GM23338 (cell line): ENCODE data around the gene HS6ST3. TPM values are rescaled to one million over a fixed set of nuclear protein-coding genes. Genes with fewer than 3 reads are reported as not detected.

Source experiments
- ATAC-seq: fragments of 200-7000 bp; cut with Tn5 transposase; 3 replicates; pipeline ENCODE4 v1.9.1; 2020
- DNase-seq: peaks from one replicate; pipeline ENCODE4 v3.0.0-alpha.2; 2015; ENCODE audit warnings: low spot score
- H2AFZ ChIP-seq: fragments of 200-600 bp; sonication (generic); 2 replicates; pipeline ENCODE4 v1.8.0; 2016; ENCODE audit warnings: antibody characterized with exemption, mild to moderate bottlenecking, moderate library complexity
- H3F3A ChIP-seq: fragments of 200-600 bp; sonication (generic); replicated peaks from 2 replicates; pipeline ENCODE4 v1.8.0; 2017; ENCODE audit warnings: antibody characterized with exemption, mixed run types, low read depth
- H3K27ac ChIP-seq: fragments of 200-600 bp; sonication (generic); 2 replicates; pipeline ENCODE4 v1.6.1; 2016; ENCODE audit warnings: low read depth
- H3K27me3 ChIP-seq: fragments of 200-600 bp; sonication (generic); 2 replicates; pipeline ENCODE4 v1.8.0; 2016; ENCODE audit warnings: mild to moderate bottlenecking, mixed run types, moderate library complexity; ENCODE audit not compliant: insufficient read depth
- H3K36me3 ChIP-seq: fragments of 200-600 bp; sonication (generic); 2 replicates; pipeline ENCODE4 v1.8.0; 2016; ENCODE audit warnings: mild to moderate bottlenecking; ENCODE audit not compliant: insufficient read depth
- H3K4me1 ChIP-seq: fragments of 200-600 bp; sonication (generic); 2 replicates; pipeline ENCODE4 v1.8.0; 2016; ENCODE audit warnings: mild to moderate bottlenecking, moderate library complexity; ENCODE audit not compliant: insufficient read depth
- H3K4me2 ChIP-seq: fragments of 200-600 bp; sonication (generic); 2 replicates; pipeline ENCODE4 v1.7.1; 2017; ENCODE audit warnings: mixed run types
- H3K4me3 ChIP-seq: fragments of 200-600 bp; sonication (generic); 2 replicates; pipeline ENCODE4 v1.6.1; 2016; ENCODE audit warnings: mixed run types
- H3K79me2 ChIP-seq: fragments of 200-600 bp; sonication (generic); replicated peaks from 2 replicates; pipeline ENCODE4 v1.8.0; 2017; ENCODE audit warnings: mild to moderate bottlenecking; ENCODE audit not compliant: insufficient read depth
- H3K9me2 ChIP-seq: fragments of 200-600 bp; sonication (generic); 2 replicates; pipeline ENCODE4 v1.8.0; 2017; ENCODE audit not compliant: insufficient read depth
- H4K20me1 ChIP-seq: fragments of 200-600 bp; sonication (generic); replicated peaks from 2 replicates; pipeline ENCODE4 v1.8.0; 2017; ENCODE audit warnings: mild to moderate bottlenecking; ENCODE audit not compliant: insufficient read depth
- H3K27ac Mint-ChIP-seq: 2 replicates; pipeline ENCODE4 v1.8.0; 2020; ENCODE audit warnings: inconsistent platforms, mild to moderate bottlenecking, moderate library complexity, mixed read lengths
- H3K27me3 Mint-ChIP-seq: 3 replicates; pipeline ENCODE4 v1.8.0; 2022; ENCODE audit warnings: low read depth, mild to moderate bottlenecking, moderate library complexity, mixed read lengths, inconsistent platforms; ENCODE audit not compliant: insufficient read depth, poor library complexity
- H3K36me3 Mint-ChIP-seq: 3 replicates; pipeline ENCODE4 v1.8.0; 2021; ENCODE audit warnings: low read depth, mild to moderate bottlenecking, inconsistent platforms, moderate library complexity, mixed read lengths
- H3K4me1 Mint-ChIP-seq: 3 replicates; pipeline ENCODE4 v1.8.0; 2020; ENCODE audit warnings: mild to moderate bottlenecking, inconsistent platforms, mixed read lengths
- H3K4me3 Mint-ChIP-seq: 3 replicates; pipeline ENCODE4 v1.8.0; 2021; ENCODE audit warnings: moderate library complexity, mild to moderate bottlenecking, inconsistent platforms, mixed read lengths
- H3K9me3 Mint-ChIP-seq: 3 replicates; pipeline ENCODE4 v1.8.0; 2020; ENCODE audit warnings: moderate library complexity, mild to moderate bottlenecking, inconsistent platforms, mixed read lengths
- CREB1 ChIP-seq: fragments of 250-450 bp; sonication (Bioruptor Pico); IDR thresholded peaks from 2 replicates; pipeline ENCODE4 v1.5.0; 2020; ENCODE audit warnings: low read depth, mild to moderate bottlenecking, moderate library complexity
- CTCF ChIP-seq, 2 experiments: fragments of 200-600 bp in 1 of 2; sonication (generic) in 1 of 2; conservative IDR thresholded peaks; 2 replicates each; pipeline versions ENCODE4 v1.5.1 to v1.6.1; 2016 to 2017; ENCODE audit warnings: antibody characterized with exemption in 2 of 2, low read depth in 2 of 2, mild to moderate bottlenecking in 2 of 2, moderate library complexity in 1 of 2
- ETS1 ChIP-seq: IDR thresholded peaks from 2 replicates; pipeline ENCODE4 v1.6.1; 2016; ENCODE audit warnings: antibody characterized with exemption
- EZH2phosphoT487 ChIP-seq: fragments of 200-600 bp; sonication (generic); IDR thresholded peaks from one replicate; pipeline ENCODE4 v1.8.1; 2018; ENCODE audit warnings: antibody characterized with exemption; ENCODE audit not compliant: unreplicated experiment
- JUNB ChIP-seq: IDR thresholded peaks from one replicate; pipeline ENCODE4 v1.6.1; 2016; ENCODE audit warnings: antibody characterized with exemption; ENCODE audit not compliant: unreplicated experiment
- NANOG ChIP-seq: IDR thresholded peaks from 2 replicates; pipeline ENCODE4 v1.6.1; 2016; ENCODE audit warnings: antibody characterized with exemption, borderline replicate concordance
- POLR2AphosphoS5 ChIP-seq: IDR thresholded peaks from 2 replicates; pipeline ENCODE4 v1.6.1; 2016; ENCODE audit warnings: antibody characterized with exemption, low read depth
- REST ChIP-seq: IDR thresholded peaks from one replicate; pipeline ENCODE4 v1.6.1; 2018; ENCODE audit warnings: antibody characterized with exemption; ENCODE audit not compliant: unreplicated experiment
- STAT1 ChIP-seq: IDR thresholded peaks from one replicate; pipeline ENCODE4 v1.6.1; 2016; ENCODE audit warnings: antibody characterized with exemption; ENCODE audit not compliant: unreplicated experiment
- ZNF114 ChIP-seq: fragments of 250-450 bp; sonication (Bioruptor Pico); IDR thresholded peaks from 2 replicates; pipeline ENCODE4 v1.5.0; 2020; ENCODE audit warnings: mild to moderate bottlenecking, moderate library complexity
- ZNF331 ChIP-seq: fragments of 250-450 bp; sonication (Bioruptor Pico); IDR thresholded peaks from 2 replicates; pipeline ENCODE4 v1.5.0; 2020; ENCODE audit warnings: low read depth, mild to moderate bottlenecking, moderate library complexity
- polyA plus RNA-seq: library from polyadenylated mRNA; unstranded; fragments of >200 nt; fragmentation: Nextera tagmentation; extraction: Ambion mirVana; gene quantifications from 2 replicates; pipeline ENCODE4 v1.2.1, GENCODE V29; 2016
- total RNA-seq: library from RNA; depleted of rRNA; stranded (reverse); fragments of >200 nt; shearing (Covaris generic); gene quantifications from 2 replicates; pipeline ENCODE4 v1.2.3, GENCODE V29; 2014

The HS6ST3 gene
- total and polyA plus RNA-seq, 2 experiments from 2014 or later: 0.52 to 0.80 TPM

DNA sequence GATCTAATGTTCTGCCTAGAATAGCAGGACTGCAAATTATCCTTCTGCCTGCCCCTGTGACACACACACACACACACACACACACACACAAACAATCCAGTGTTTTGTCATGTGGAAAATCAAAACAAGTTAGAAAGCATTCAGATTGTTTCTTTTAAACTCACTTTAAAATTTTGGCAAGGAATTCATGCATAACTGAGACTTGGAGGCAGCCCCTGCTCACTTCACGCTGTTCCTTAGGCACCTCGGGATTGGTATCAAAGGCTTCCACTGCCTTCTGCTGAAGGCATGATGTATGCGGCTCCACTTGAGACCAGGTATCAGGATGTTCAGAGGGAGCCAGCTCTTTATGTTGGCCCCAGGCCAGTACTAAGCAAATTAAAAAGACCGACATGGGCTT, 745.6 kb downstream of the HS6ST3 start:
- Histone ChIP-seq H3K27me3 (no peaks in the 10 kb centered on the region), H3K4me2 (no peak overlapping the region), H3K4me3 (no peak overlapping the region), H3K27ac (no peak overlapping the region), H4K20me1 (no peaks in the 10 kb centered on the region), H3F3A (no peaks in the 10 kb centered on the region), H2AFZ (no peak overlapping the region), H3K79me2 (no peaks in the 10 kb centered on the region), H3K36me3 (no peaks in the 10 kb centered on the region), H3K9me2 (no peaks in the 10 kb centered on the region), H3K4me1 (no peaks in the 10 kb centered on the region)
- peaks cover 2% of the 10 kb centered on the region for H3K27me3 Mint-ChIP-seq
- peaks cover 5% of the 10 kb centered on the region; the same call in 2 of the 3 replicates for H3K4me1 Mint-ChIP-seq
- H3K9me3 Mint-ChIP-seq: no peaks in the 10 kb centered on the region
- ATAC-seq (no peak), DNase-seq (no peak)
- TF ChIP-seq JUNB (no peak), ETS1 (no peak), CTCF (conservative IDR thresholded peaks at IDR 0.05; ENCODE audit: low read depth in 2 of 2) (no peak), ZNF331 (no peak), POLR2AphosphoS5 (no peak)
- no peak overlapping the region for H3K27ac Mint-ChIP-seq
- no peaks in the 10 kb centered on the region; the same call in 2 of the 3 replicates for H3K36me3 Mint-ChIP-seq
- no peak overlapping the region for H3K4me3 Mint-ChIP-seq

GRCh38 chr13:96836733-96837132, 746.8 kb downstream of the HS6ST3 start:
- Mint-ChIP-seq H3K4me3 (no peak overlapping the region), H3K27ac (no peak overlapping the region)
- no peak for ATAC-seq
- TF ChIP-seq NANOG (no peak), ZNF114 (no peak), EZH2phosphoT487 (no peak), JUNB (no peak), ETS1 (no peak), CTCF (conservative IDR thresholded peaks at IDR 0.05; ENCODE audit: low read depth in 2 of 2) (no peak), REST (no peak), STAT1 (no peak), POLR2AphosphoS5 (no peak), CREB1 (CRISPR knock-in tag) (no peak), ZNF331 (no peak)

More at GRCh38 chr13:96836733-96837132, 746.8 kb downstream of the HS6ST3 start:
- Histone ChIP-seq H3K79me2 (no peaks in the 10 kb centered on the region), H3K27ac (no peak overlapping the region), H4K20me1 (no peaks in the 10 kb centered on the region), H3F3A (no peaks in the 10 kb centered on the region), H3K27me3 (no peaks in the 10 kb centered on the region), H3K9me2 (no peaks in the 10 kb centered on the region; the same call in 1 of the 2 replicates), H3K4me1 (no peaks in the 10 kb centered on the region), H2AFZ (no peak overlapping the region), H3K4me3 (no peak overlapping the region), H3K36me3 (no peaks in the 10 kb centered on the region), H3K4me2 (no peak overlapping the region)
- Mint-ChIP-seq H3K4me1 (peaks cover 5% of the 10 kb centered on the region; the same call in 2 of the 3 replicates), H3K27me3 (peaks cover 2% of the 10 kb centered on the region), H3K9me3 (no peaks in the 10 kb centered on the region), H3K36me3 (no peaks in the 10 kb centered on the region; the same call in 2 of the 3 replicates)
- DNase-seq: no peak
